GM18517 (cell line): Measurements from ENCODE around the gene SPACDR.
"Not testable (repeated sequence)": the region's sequence is repeated elsewhere in the genome, so short reads cannot be mapped to it uniquely, and the experiment has no call there.

Source experiments
- ATAC-seq: cut with Tn5 transposase; IDR thresholded peaks from one replicate; pipeline ENCODE4 v1.9.1; 2021; ENCODE audit warnings: mild to moderate bottlenecking, moderate library complexity; ENCODE audit not compliant: unreplicated experiment

SPACDR gene, protein sequence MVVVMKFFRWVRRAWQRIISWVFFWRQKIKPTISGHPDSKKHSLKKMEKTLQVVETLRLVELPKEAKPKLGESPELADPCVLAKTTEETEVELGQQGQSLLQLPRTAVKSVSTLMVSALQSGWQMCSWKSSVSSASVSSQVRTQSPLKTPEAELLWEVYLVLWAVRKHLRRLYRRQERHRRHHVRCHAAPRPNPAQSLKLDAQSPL

DNA sequence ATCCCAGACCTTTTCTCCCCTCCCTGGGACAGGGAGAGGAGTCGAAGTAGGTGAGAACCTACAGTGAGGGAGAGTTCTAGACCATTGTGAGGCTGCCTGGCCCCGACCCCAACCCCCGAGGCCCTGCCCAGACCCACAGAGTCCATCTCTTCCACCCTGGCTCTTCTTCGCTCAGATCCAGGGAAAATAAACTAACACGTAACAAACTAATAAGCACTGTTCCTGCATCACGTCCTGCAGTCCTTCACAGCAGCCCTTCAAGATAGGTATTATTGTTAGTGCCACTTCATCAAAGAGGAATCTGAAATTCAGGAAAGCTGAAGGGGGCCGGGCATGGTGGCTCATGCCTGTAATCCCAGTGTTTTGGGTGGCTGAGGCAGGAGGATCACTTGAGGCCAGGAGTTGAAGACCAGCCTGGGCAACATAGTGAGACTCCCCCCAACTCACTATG lies at the start of gene SPACDR:
SPACDR (minus strand) TSS at position 51 of the 451 bp plus-strand sequence. CDS start 235 bp downstream, outside the sequence.
- no peak for ATAC-seq

DNA sequence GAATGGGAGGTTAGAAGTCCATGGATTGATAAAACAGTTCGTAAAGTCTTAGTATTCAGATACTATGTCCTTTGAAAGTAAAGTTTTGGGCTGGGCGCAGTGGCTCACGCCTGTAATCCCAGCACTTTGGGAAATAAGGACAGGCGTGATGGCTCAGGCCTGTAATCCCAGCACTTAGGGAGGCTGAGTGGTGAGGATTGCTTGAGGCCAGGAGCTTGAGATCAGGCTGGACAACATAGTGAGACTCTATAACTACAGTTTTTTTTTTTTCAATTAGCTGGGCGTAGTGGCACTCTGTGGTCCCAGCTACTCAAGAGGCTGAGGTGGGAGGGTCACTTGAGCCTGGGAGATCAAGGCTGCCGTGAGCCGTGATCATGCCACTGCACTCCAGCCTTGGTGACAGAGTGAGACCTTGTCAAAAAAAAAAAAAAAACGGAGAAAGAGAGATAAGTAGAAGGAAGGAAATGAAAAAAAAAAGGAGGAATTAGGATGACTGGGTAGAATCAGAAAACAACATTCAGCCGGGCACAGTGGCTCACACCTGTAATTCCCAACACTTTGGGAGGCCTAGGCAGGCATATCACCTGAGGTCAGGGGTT lies 49.3 kb upstream of the SPACDR start:
- no peak for ATAC-seq

DNA sequence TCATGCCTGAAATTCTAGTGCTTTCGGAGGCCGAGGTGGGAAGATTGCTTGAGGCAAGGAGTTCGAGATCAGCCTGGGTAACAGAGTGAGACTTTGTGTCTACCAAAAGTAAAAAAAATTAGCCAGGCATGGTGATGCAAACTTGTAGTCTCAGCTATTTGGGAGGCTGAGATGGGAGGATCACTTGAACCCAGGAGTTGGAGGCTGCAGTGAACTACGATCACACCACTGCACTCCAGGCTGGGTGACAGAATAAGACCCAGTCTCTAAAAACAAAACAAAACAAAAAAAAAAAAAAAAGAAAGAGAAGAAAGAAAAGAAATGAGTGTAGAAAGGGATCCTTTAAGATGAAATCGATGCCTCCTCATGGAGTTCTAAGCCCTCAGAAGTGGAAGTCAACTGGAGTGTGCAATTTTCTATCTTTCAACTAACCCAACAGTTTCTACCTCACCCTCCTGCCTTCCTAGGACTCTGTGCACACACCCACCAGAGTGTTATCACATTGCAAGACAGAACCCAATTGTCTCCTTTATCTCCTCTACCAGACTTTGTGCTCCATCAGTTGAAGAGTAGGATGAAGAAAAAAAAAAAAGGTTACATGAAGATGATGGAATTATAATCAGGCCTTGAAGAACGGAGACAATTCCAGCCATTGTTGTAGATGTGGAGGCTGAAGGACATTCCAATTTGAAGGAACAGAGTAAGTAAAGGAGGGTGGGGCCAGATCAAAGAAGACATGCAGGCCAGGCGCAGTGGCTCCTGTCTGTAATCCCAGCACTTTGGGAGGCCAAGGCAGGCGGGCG lies 46.6 kb upstream of the SPACDR start:
- ATAC-seq = no peak

DNA sequence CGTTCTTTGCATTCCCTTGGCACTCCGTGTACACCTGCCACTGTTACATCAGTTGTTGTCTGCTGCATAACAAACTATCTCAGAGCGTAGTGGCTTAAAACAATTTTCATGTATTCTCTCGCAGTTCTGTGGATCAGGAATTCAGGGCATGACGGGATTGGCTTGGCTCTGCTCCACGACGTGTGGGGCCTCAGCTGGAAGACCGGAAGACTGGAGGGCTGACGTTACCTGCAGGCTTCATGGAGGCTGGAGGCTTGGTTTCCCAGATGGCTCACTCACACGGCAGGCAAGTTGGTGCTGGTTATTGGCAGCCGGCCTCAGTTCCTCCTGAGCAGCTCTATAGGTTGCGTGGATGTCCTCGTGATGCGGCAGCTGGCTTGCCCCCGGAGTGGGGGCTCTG lies 45.2 kb upstream of the SPACDR start:
- ATAC-seq = no peak

DNA sequence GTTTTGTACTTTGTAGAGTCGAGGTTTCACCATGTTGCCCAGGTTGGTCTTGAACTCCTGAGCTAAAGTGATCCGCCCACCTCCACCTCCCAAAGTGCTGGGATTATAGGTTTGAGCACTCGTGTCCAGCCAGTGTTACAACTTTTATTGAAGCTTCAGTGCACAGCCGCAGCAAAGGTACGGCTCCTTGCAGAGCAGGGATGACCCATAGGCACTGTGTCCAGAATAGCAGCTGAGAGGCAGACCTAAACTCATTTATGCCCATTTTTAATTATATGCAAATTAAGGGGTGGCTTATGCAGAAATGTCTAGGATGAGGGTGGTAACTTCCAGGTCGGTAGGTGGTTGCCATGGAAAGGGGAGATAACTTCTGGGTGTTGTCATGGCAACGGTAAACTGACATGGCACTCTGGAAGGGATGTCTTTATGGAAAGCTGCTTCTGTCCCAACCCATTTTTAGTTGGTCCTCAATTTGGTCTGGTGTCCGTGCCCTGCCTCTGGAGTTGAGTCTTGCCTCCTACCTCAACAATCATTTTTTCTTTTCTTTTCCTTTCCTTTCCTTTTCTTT lies 42.4 kb upstream of the SPACDR start:
- ATAC-seq = no peak

DNA sequence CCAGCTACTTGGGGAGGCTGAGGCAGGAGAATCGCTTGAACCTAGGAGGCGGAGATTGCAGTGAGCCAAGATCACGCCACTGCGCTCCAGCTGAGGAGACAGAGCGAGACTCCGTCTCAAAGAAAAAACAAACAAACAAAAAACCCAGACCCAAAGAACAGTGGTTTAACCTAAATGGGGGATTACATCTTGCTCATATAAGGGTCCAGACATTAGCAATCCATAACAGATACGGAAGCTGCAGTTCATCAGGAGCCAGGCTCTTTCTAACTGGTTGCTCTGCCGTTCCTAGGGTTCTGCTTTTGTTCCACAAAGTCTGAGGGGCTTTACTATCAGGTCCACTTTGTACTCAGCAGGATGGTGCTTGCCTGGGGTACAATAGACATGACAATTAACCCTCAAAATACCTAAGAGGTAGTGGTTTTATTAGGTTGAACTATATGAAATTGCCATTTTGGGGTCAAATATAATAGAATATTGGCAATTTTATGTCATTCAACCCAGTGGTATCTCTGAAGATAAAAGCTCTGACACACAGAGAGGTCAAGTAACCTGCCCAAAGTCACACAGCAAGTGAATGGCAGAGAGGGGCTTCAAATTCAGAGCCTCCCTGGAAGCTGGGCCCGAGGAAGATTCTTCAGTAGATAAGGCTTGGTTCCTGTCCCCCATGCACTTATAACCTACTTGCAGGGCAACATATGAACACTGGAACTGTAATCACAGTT lies 41.0 kb upstream of the SPACDR start:
- ATAC-seq = no peak

DNA sequence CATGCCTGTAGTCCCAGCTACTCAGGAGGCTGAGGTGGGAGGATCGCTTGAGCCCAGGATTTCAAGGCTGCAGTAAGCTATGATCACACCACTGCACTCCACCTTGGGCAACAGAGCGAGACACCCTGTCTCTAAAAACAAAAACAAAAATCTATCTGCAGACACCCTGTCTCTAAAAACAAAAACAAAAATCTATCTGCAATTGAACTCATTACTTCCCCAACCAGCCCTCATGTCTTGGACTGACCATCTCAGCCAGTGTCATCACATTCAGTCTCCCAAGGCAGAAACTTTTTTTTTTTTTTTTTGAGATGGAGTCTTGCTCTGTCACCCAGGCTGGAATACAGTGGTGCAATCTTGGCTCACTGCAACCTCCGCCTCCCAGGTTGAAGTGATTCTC lies 40.0 kb upstream of the SPACDR start:
- ATAC-seq = not testable (repeated sequence)

DNA sequence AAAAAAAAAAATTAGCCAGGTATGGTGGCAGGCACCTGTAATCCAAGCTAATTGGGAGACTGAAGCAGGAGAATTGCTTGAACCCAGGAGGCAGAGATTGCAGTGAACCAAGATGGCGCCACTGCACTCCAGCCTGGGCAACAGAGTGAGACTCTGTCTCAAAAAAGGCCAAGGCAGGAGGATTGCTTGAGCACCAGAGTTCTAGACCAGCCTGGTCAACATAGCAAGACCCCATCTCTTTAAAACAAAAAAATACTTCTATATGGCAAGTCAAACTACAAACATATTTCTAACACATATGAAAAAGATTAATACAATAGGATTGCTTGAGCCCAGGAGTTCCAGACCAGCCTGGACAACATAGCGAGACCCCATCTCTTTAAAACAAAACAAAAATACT lies 36.7 kb upstream of the SPACDR start:
- ATAC-seq = not testable (repeated sequence)

DNA sequence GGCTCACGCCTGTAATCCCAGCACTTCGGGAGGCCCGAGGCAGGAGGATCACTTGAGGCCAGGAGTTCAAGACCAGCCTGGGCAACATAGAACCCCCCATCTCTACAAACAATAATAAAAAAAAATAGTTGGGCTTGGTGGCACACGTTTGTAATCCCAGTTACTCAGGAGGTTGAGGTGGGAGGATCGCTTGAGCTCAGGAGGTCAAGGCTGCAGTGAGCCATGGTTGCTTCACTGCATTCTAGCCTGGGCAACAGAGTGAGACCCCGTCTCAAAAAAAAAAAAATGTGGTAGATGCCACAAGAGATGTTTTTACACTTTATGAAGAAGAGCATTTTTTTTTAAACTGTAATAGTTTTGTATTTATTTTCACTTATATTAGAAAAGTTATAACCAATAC lies 32.4 kb upstream of the SPACDR start:
- ATAC-seq = no peak

DNA sequence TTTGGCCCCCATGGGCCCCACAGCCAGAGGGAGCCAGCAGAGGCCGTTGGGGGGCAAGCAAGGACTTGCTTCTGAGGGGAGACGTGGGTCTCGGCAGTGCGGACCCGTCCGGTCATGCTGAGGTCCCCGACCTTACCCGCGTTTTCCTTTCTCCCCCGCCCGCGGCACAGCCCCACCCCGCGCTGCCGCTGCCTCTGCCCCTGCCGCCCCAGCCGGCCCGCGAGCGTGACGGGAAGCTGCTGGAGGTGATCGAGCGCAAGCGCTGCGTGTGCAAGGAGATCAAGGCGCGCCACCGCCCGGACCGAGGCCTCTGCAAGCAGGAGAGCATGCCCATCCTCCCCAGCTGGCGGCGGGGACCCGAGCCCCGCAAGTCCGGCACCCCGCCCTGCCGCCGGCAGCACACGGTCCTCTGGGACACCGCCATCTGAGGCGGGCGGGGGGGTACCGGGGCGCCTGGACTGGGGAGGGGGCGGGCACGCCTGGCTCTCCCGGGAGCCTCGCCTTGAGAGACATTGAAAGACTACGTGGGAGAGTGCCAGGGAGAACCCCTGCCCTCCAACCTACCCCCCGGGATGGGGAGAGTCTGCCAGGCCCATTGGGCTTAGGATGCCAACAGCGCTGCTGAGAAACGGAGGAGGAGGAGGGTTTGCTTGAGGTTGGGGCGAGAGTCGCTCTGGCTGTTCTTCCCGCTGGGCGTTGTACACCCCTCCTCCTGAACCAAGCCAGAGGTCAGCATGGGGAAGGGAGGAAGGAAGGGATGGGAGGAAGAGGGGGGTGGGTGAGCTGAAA lies 29.6 kb upstream of the SPACDR start:
- ATAC-seq = no peak

DNA sequence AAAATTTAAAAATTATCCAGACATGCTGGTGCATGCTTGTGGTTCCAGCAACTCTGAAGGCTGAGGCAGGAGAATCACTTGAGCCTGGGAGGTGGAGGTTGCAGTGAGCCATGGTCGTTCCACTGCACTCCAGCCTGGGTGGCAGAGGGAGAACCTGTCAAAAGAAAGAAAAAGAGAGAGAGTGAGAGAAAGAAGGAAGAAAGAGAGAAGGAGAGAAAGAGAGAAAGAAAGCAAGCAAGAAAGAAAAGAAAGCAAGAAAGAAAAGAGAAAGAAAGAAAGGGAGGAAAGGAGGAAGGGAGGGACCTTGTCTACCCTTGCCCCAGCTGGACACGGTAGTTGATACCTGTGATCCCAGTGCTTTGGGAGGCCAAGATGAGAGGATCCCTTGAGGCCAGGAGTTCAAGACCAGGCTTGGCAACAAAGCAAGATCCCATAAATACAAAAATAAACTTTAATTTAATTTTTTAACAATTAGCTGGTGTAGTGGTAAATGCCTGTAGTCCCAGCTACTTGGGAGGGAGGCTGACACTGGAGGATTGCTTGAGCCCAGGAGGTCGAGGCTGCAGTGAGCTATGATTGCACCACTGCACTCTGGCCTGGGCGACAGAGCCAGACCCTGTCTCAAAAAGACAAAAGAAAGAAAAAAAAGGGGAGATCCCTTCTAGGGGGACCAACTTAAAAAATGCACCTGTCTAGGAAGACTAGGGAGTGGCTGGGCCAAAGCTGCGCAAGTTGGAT lies 28.8 kb upstream of the SPACDR start:
- ATAC-seq = no peak

DNA sequence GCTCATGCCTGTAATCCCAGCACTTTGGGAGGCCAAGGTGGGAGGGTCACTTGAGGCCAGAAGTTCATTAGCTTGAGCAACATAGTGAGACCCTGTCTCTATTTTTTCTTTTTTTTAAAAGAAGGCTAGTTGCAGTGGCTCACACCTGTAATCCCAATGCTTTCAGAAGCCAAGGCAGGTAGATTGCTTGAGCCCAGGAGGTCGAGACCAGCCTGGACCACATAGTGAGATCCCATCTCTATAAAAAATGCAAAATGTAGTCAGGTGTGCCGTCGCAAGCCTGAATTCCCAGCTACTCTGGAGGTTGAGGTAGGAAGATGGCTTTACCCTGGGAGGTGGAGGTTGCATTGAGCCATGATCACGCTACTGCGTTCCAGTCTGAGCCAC lies 27.1 kb upstream of the SPACDR start:
- no peak for ATAC-seq

DNA sequence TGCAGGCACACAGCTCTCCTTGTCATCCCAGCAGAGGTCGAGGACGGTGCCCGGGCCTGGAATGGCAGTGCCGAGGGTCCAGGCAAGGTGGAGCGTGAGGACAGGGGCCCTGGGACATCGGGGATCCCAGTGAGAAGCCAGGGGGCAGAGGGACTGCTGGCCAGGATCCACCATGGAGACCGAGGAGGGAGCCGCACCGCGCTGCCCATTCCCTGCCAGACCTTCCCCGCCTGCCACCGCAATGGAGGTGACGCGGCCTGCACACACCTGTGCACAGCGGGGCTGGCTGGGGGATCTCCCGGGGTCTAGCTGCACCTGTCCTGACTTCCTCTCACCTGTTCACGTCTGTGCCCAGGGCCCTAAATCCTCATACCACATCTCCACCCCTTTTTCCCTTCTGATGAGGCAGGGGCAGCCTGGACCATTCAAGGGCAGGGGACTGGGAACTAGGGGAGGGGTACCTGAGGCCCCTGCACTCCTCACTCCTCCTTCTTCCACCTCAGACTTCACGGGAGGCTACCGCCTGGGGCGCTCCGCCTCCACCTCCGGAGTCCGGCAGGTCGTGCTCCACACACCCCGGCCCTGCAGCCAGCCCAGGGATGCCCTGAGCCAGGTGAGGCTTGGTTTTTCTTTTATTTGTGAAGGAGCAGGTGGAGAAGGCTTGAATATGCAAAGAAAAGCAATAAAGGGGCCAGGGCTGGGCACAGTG lies 26.6 kb upstream of the SPACDR start:
- no peak for ATAC-seq

DNA sequence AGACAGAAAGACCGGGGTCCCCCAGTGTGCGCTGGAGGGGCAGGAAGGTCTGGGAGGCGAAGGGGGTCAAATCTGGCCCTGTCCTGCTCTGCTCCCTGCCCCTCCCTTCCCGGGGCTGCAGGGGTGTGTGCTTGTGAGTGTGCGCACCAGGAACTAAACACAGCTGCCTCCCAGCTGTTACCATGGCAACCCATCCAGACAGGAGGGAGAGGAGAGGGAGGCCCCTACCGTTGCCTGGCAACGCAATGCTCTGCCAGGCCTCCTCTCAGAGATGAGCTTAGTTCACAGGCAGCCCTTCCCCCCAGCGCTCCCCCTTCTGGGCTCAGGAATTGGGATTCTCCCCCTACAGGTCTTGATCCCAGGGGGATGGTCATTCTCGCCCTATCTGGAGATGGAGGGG lies 25.8 kb upstream of the SPACDR start:
- ATAC-seq = no peak

DNA sequence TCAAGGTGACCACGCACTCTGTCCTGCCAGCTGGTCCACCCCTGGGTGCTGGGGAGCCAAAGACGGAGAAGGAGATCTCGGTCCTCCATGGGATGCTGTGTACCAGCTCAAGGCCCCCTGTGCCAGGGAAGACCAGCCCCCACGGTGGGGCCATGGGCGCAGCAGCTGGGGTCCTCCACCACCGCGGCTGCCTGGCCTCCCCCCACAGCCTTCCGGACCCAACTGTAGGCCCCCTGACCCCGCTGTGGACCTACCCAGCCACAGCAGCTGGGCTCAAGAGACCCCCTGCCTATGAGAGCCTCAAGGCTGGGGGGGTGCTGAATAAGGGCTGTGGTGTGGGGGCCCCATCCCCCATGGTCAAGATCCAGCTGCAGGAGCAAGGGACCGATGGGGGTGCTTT lies 25.1 kb upstream of the SPACDR start:
- no peak for ATAC-seq

DNA sequence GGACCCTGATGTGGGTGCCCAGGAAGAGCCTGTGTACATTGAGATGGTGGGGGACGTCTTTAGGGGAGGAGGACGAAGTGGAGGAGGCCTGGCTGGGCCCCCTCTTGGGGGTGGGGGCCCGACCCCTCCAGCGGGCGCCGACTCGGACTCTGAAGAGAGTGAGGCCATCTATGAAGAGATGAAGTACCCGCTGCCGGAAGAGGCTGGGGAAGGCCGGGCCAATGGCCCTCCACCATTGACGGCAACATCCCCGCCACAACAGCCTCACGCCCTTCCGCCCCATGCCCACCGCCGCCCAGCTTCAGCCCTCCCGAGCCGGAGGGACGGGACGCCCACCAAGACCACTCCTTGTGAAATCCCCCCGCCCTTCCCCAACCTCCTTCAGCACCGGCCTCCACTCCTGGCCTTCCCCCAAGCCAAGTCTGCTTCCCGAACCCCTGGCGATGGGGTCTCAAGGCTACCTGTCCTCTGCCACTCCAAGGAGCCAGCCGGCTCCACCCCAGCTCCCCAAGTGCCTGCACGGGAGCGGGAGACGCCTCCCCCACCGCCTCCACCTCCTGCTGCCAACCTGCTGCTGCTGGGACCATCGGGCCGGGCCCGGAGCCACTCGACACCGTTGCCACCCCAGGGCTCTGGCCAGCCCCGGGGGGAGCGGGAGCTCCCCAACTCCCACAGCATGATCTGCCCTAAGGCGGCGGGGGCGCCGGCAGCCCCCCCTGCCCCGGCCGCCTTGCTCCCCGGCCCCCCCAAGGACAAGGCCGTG lies 24.5 kb upstream of the SPACDR start:
- no peak for ATAC-seq

DNA sequence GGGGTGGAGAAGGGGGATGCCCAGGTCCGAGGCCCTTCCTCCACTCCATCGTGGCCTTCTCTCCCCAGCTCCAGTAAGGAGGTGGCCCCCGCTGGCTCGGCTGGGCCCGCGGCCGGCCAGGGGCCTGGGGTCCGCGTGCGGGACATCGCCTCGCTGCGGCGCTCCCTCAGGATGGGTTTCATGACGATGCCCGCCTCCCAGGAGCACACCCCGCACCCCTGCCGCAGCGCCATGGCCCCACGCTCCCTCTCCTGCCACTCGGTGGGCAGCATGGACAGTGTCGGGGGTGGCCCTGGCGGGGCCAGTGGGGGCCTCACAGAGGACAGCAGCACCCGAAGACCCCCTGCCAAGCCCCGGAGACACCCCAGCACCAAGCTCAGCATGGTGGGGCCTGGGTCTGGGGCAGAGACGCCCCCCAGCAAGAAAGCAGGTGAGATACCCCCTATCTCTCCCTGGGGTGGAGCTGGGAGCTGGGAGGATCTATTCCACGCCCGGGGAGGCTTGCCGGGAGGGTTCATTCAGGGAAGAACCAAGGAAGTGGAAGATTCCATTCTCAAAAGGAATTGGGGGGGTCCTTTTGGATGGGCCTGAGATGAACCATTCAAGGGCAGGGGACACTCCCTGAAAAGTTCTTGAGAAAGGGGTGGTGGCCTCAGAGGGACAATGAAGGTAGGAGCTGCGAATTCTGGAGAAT lies 22.8 kb upstream of the SPACDR start:
- no peak for ATAC-seq
